GM12878 (cell line): ENCODE results near the gene SERPINB13. TPM values are rescaled to one million over a fixed set of nuclear protein-coding genes. Genes with fewer than 3 reads are reported as not detected.

Source experiments
- ATAC-seq: fragments of 200-7000 bp; cut with Tn5 transposase; 3 replicates; pipeline ENCODE4 v1.9.1; 2020; ENCODE audit warnings: mild to moderate bottlenecking, moderate library complexity
- BruUV-seq: library from RNA; stranded (reverse); fragments of 400-500 nt; replicated peaks from 2 replicates; lab custom pipeline; 2021; lab: Mats Ljungman, UMichigan
- CTCF ChIA-PET: fragments of 300-600 bp; sonication (Branson Sonifier 250); formaldehyde crosslinking; extraction: SDS; loops from one replicate; lab custom pipeline; 2021; ENCODE audit warnings: inconsistent platforms; lab: Yijun Ruan, JAX
- POLR2A ChIA-PET: fragments of 350-600 bp; formaldehyde crosslinking; extraction: SDS; loops from one replicate; lab custom pipeline; 2021; ENCODE audit warnings: inconsistent platforms; lab: Charles Lee
- RAD21 ChIA-PET: fragments of 300-600 bp; sonication (Branson Sonifier 250); formaldehyde crosslinking; loops from one replicate; lab custom pipeline; 2023; ENCODE audit warnings: antibody characterized with exemption; ENCODE audit not compliant: unreplicated experiment; lab: Charles Lee
- SMC1A ChIA-PET: fragments of 300-600 bp; sonication (Branson Sonifier 250); formaldehyde crosslinking; loops from one replicate; lab custom pipeline; 2023; ENCODE audit not compliant: unreplicated experiment, uncharacterized antibody; lab: Charles Lee
- DNase-seq: peaks from one replicate; pipeline ENCODE4 v3.0.0-alpha.2; 2011; ENCODE audit warnings: low read depth, low spot score
- FAIRE-seq: peaks from 3 replicates; lab custom pipeline; 2011; peaks lifted over from hg19 to GRCh38; lab: Jason Lieb, UNC
- H2AFZ ChIP-seq: 2 replicates; pipeline ENCODE4 v1.6.0; 2011; ENCODE audit warnings: low read depth, low read length, control low read depth; ENCODE audit not compliant: control insufficient read depth
- H3K27ac ChIP-seq: 2 replicates; pipeline ENCODE4 v1.5.1; 2011; ENCODE audit warnings: control low read depth; ENCODE audit not compliant: control insufficient read depth, insufficient read depth
- H3K27me3 ChIP-seq, 2 experiments: replicated peaks in 1 of 2; 2 replicates each; pipeline versions ENCODE4 v1.6.0 to v1.6.1; 2011; ENCODE audit warnings: low read length in 1 of 2; ENCODE audit not compliant: control insufficient read depth in 2 of 2, insufficient read depth in 2 of 2
- H3K36me3 ChIP-seq, 2 experiments: 2 replicates each; pipeline ENCODE4 v1.5.1; 2011; ENCODE audit warnings: low read length in 1 of 2; ENCODE audit not compliant: control insufficient read depth in 2 of 2, insufficient read depth in 2 of 2
- H3K4me1 ChIP-seq: 2 replicates; pipeline ENCODE4 v1.6.1; 2011; ENCODE audit warnings: mild to moderate bottlenecking, low read length, moderate library complexity, mixed read lengths; ENCODE audit not compliant: control insufficient read depth, insufficient read depth
- H3K4me2 ChIP-seq: 2 replicates; pipeline ENCODE4 v1.6.0; 2011; ENCODE audit warnings: control low read depth; ENCODE audit not compliant: control insufficient read depth, insufficient read depth
- H3K4me3 ChIP-seq: fragments of 200-600 bp; sonication (generic); 2 replicates; pipeline ENCODE4 v1.5.1; 2016
- H3K79me2 ChIP-seq: 2 replicates; pipeline ENCODE4 v1.6.0; 2011; ENCODE audit warnings: low read length; ENCODE audit not compliant: control insufficient read depth, insufficient read depth
- H3K9ac ChIP-seq: 2 replicates; pipeline ENCODE4 v1.8.0; 2011; ENCODE audit warnings: low read length, control low read depth, mixed read lengths; ENCODE audit not compliant: control insufficient read depth, insufficient read depth
- H3K9me3 ChIP-seq: replicated peaks from 3 replicates; pipeline ENCODE4 v1.5.1; 2011; ENCODE audit warnings: mild to moderate bottlenecking, low read length; ENCODE audit not compliant: control insufficient read depth, insufficient read depth
- H4K20me1 ChIP-seq: 2 replicates; pipeline ENCODE4 v1.6.0; 2011; ENCODE audit not compliant: control insufficient read depth, insufficient read depth
- ATF3 ChIP-seq: IDR thresholded peaks from 2 replicates; pipeline ENCODE4 v1.6.1; 2011; ENCODE audit warnings: low read depth, mild to moderate bottlenecking, low read length, moderate library complexity, borderline replicate concordance; ENCODE audit errors: extremely low read depth
- CBX5 ChIP-seq: sonication (generic); IDR thresholded peaks from 2 replicates; pipeline ENCODE4 v1.6.1; 2016; ENCODE audit warnings: low read depth, moderate library complexity, mild to moderate bottlenecking, inconsistent platforms
- E4F1 ChIP-seq: fragments of 450-650 bp; IDR thresholded peaks from 2 replicates; pipeline ENCODE4 v1.6.1; 2018; ENCODE audit warnings: borderline replicate concordance, mild to moderate bottlenecking; ENCODE audit not compliant: partially characterized antibody
- IRF5 ChIP-seq: fragments of 450-650 bp; IDR thresholded peaks from 2 replicates; pipeline ENCODE4 v1.6.1; 2017; ENCODE audit warnings: borderline replicate concordance
- ZNF592 ChIP-seq: fragments of 450-650 bp; IDR thresholded peaks from 2 replicates; pipeline ENCODE4 v1.6.1; 2017; ENCODE audit warnings: mild to moderate bottlenecking, moderate library complexity
- WGBS: methylation state at CpG from one replicate; pipeline ENCODE4 v1.1.6; 2016; ENCODE audit warnings: low lambda C conversion rate; ENCODE audit not compliant: insufficient replicate concordance, insufficient coverage; ENCODE audit errors: missing lambda C conversion rate; 5-methylcytosine and 5-hydroxymethylcytosine counted together
- in situ Hi-C: fragments of 300-500 bp; cut with MboI; formaldehyde crosslinking; loops from 9 replicates; pipeline ENCODE4 v1.14.3; 2018; ENCODE audit warnings: mixed read lengths
- intact Hi-C: fragments of 100-400 bp; cut with micrococcal nuclease; formaldehyde crosslinking; loops from one replicate; pipeline ENCODE4 v1.14.2; 2022; ENCODE audit not compliant: unreplicated experiment
- polyA plus RNA-seq, 11 experiments: library from polyadenylated mRNA; depleted of rRNA in 4 of 11; unstranded in 6 of 11; stranded (reverse) in 5 of 11; fragments of >200 nt; fragmentation: Nextera tagmentation in 4 of 11; fragmentation: Illumina TruSeq in 1 of 11; extraction: Ambion mirVana in 4 of 11; extraction: Trizol in 1 of 11; gene quantifications; 1 replicate in 1 of 11; 2 replicates in 10 of 11; pipeline versions ENCODE4 v1.2.1 to v1.2.3, GENCODE V29; 2011 to 2016; ENCODE audit warnings: inconsistent platforms in 2 of 11, missing spikeins in 2 of 11, low read depth in 1 of 11
- total RNA-seq, 4 experiments: library from RNA; depleted of rRNA in 3 of 4; stranded (reverse); fragments of >200 nt in 3 of 4; fragmentation: Illumina TruSeq in 1 of 4; extraction: Trizol in 1 of 4; gene quantifications; 2 replicates each; pipeline versions ENCODE4 v1.2.1 to v1.2.3, GENCODE V29; 2013 to 2021

The SERPINB13 gene
- total and polyA plus RNA-seq, 10 of the 15 experiments (the other 5 are each of a cell fraction or from before 2014, with no cell fraction given): not detected

GRCh38 chr18:63570721-63571120, 16.4 kb upstream of the SERPINB13 start:
- in situ Hi-C loops: loop anchor here (5.0 kb wide), 1 partner anchor 48 kb away; no protein-coding TSS in a partner anchor
- RAD21 ChIA-PET: no interaction called here
- CTCF ChIA-PET: interaction anchor here (1.9 kb wide), 1 partner anchor 53 kb away, joined by 8 read pairs; no protein-coding TSS in a partner anchor

More at GRCh38 chr18:63570721-63571120, 16.4 kb upstream of the SERPINB13 start:
- no peak for ATAC-seq
- peaks cover 0 to 5% of the 10 kb centered on the region in 2 experiments; a peak in 2 of 4 replicates for H3K27me3 ChIP-seq
- H3K4me3 ChIP-seq: no peak overlapping the region
- ChIA-PET SMC1A (no interaction called here), POLR2A (no interaction called here)
- no peak for TF ChIP-seq ATF3
- no peak for TF ChIP-seq IRF5
- TF ChIP-seq CBX5: no peak
- no peak for TF ChIP-seq ZNF592
- no peak for TF ChIP-seq E4F1
- H4K20me1 ChIP-seq: no peaks in the 10 kb centered on the region
- WGBS: 30% methylated on average over 6 of the region's 6 CpGs
- DNase-seq: no peak
- no peak overlapping the region for H3K9ac ChIP-seq
- H3K4me2 ChIP-seq: no peak overlapping the region
- H3K4me1 ChIP-seq: no peaks in the 10 kb centered on the region
- BruUV-seq: no TSS peak
- intact Hi-C loops: no loop called here
- FAIRE-seq: no peak
- H2AFZ ChIP-seq: no peak overlapping the region
- H3K79me2 ChIP-seq: no peaks in the 10 kb centered on the region
- H3K27ac ChIP-seq: no peak overlapping the region
- H3K36me3 ChIP-seq: no peaks in the 10 kb centered on the region
- H3K9me3 ChIP-seq: no peaks in the 10 kb centered on the region
